Retinal pigment epithelial cell (primary cell): ENCODE data around the gene IL16.

Experiments
- DNase-seq: peaks from one replicate; pipeline ENCODE4 v3.0.0-alpha.2; 2010; ENCODE audit warnings: low read depth
- H3K4me3 ChIP-seq: 2 replicates; pipeline ENCODE4 v1.5.1; 2011; ENCODE audit warnings: mild to moderate bottlenecking, low read length, control low read depth, moderate library complexity
- CTCF ChIP-seq: conservative IDR thresholded peaks from 2 replicates; pipeline ENCODE4 v1.5.1; 2011; ENCODE audit warnings: low read depth, low read length, control low read depth, inconsistent platforms

Gene IL16

GRCh38 chr15:81280696-81281455 lies 84.2 kb downstream of the IL16 start:
- no peak for DNase-seq
- H3K4me3 ChIP-seq, result no peak overlapping the region
- TF ChIP-seq CTCF, result no peak

GRCh38 chr15:81281456-81281735 lies 84.7 kb downstream of the IL16 start:
- no peak for DNase-seq
- no peak overlapping the region for H3K4me3 ChIP-seq
- TF ChIP-seq CTCF, result no peak

- DNase-seq, result no peak
- no peak overlapping the region for H3K4me3 ChIP-seq
- no peak for TF ChIP-seq CTCF
Measured at GRCh38 chr15:81281766-81282605, 85.3 kb downstream of the IL16 start.

- no peak for DNase-seq
- H3K4me3 ChIP-seq, result no peak overlapping the region
- no peak for TF ChIP-seq CTCF
Measured at GRCh38 chr15:81282606-81282895, 85.9 kb downstream of the IL16 start.

- TF ChIP-seq CTCF, result no peak
- no peak overlapping the region for H3K4me3 ChIP-seq
- no peak for DNase-seq
Measured at GRCh38 chr15:81282911-81283310, 86.2 kb downstream of the IL16 start.

GRCh38 chr15:81284256-81285031 lies 87.8 kb downstream of the IL16 start:
- no peak overlapping the region for H3K4me3 ChIP-seq
- DNase-seq, result no peak
- TF ChIP-seq CTCF, result no peak
